Measurements from ENCODE around the gene IL11. TPM values are rescaled to one million over a fixed set of nuclear protein-coding genes. Genes with fewer than 3 reads are reported as not detected.
"Not testable (repeated sequence)": the region's sequence is repeated elsewhere in the genome, so short reads cannot be mapped to it uniquely, and the experiment has no call there.

Gene IL11
- total and polyA plus RNA-seq, 2 of the 8 experiments (the other 6 are each of a cell fraction or from before 2014, with no cell fraction given), result 1.7 to 2.8 TPM

DNA sequence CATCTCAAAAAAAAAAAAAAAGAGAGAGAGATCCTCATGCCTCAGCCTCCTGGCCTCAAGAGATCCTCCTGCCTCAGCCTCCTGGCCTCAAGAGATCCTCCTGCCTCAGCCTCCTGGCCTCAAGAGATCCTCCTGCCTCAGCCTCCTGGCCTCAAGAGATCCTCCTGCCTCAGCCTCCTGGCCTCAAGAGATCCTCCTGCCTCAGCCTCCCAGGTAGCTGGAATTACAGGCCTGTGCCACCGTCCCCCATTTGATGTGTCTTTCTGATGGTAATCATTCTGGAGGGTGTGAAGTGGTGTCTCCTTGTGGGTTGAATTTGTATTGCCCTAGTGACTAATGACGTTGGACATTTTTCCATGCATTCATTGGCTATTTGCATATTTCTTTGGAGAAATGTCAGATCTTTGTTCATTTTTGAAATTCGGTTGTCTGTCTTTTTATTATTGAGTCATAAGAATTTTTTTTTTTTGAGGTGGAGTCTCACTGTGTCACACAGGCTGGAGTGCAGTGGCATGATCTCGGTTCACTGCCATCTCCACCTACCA is 41.4 kb downstream of the IL11 start:
- POLR2A ChIA-PET (ENCODE audit: partially characterized antibody), result interaction anchor here (0.7 to 2.1 kb wide), 3 partner anchors 17 to 79 kb away, joined by 3 to 5 read pairs (median 3); partner anchors contain the start of gene UBE2S
- H3K27ac ChIP-seq (ENCODE audit: low read depth, low read length); FAIRE-seq; H3K18ac ChIP-seq (ENCODE audit: extremely low read depth, low read length); DNase-seq (ENCODE audit: low read depth in 1 of 2, low spot score in 2 of 2); H2BK5ac ChIP-seq (ENCODE audit: low read depth, low read length); H3K9ac ChIP-seq (replicated peaks in 1 of 4; ENCODE audit: extremely low read depth in 1 of 4, low read depth in 3 of 4, low read length in 3 of 4); H3K4me1 ChIP-seq (replicated peaks in 1 of 4; ENCODE audit: control insufficient read depth in 3 of 4, insufficient read depth in 4 of 4, low read length in 3 of 4); H4K8ac ChIP-seq (ENCODE audit: extremely low read depth, insufficient read depth, low read length); H3K79me2 ChIP-seq (ENCODE audit: control insufficient read depth in 1 of 2, insufficient read depth in 2 of 2, low read length in 2 of 2); H4K91ac ChIP-seq (replicated peaks; ENCODE audit: insufficient read length, low read length); H3K23ac ChIP-seq (ENCODE audit: insufficient read length); CTCF ChIA-PET (ENCODE audit: partially characterized antibody); H2AK5ac ChIP-seq (ENCODE audit: low read depth, low read length); H4K5ac ChIP-seq (ENCODE audit: insufficient read length, low read depth, low read length); H2BK20ac ChIP-seq (ENCODE audit: low read length); H3K56ac ChIP-seq (replicated peaks; ENCODE audit: insufficient read length, low read depth, low read length); H2BK120ac ChIP-seq (replicated peaks; ENCODE audit: low read depth, low read length); H2BK15ac ChIP-seq (ENCODE audit: low read length); H3K36me3 ChIP-seq (ENCODE audit: control insufficient read depth in 2 of 4, insufficient read depth in 4 of 4, low read length in 3 of 4); H4K20me1 ChIP-seq (replicated peaks in 1 of 2; ENCODE audit: control insufficient read depth in 1 of 2, insufficient read depth in 2 of 2, low read length in 2 of 2); H3K9me3 ChIP-seq (ENCODE audit: insufficient read depth in 2 of 2, low read depth in 1 of 2, low read length in 1 of 2); H3K79me1 ChIP-seq (ENCODE audit: low read depth, low read length); H2AFZ ChIP-seq (ENCODE audit: low read length); H3K4me3 ChIP-seq (ENCODE audit: extremely low read depth in 1 of 4, insufficient read depth in 2 of 4, low read depth in 3 of 4, low read length in 4 of 4); H3K4ac ChIP-seq (replicated peaks; ENCODE audit: insufficient read length, low read depth, low read length); H3K27me3 ChIP-seq (replicated peaks in 1 of 4; ENCODE audit: control insufficient read depth in 3 of 4, extremely low read depth in 1 of 4, insufficient read depth in 3 of 4, low read length in 3 of 4); H3K4me2 ChIP-seq (ENCODE audit: insufficient read depth in 1 of 2, low read depth in 2 of 2, low read length in 2 of 2); H2BK12ac ChIP-seq (ENCODE audit: low read depth, low read length); H3K14ac ChIP-seq (ENCODE audit: insufficient read length); H3K23me2 ChIP-seq (ENCODE audit: low read depth, low read length): not testable (repeated sequence)
- 95% methylated on average over 4 of the region's 4 CpGs; no CpG with 5 or more reads in 1 of the 2 experiments for WGBS, 2 experiments (ENCODE audit: extremely low coverage in 1 of 2, insufficient coverage in 1 of 2, insufficient read length in 1 of 2, insufficient replicate concordance in 2 of 2, low coverage in 1 of 2, low lambda C conversion rate in 2 of 2, missing lambda C conversion rate in 1 of 2)
- peak; percentile 45; the same call in 1 of the 2 replicates for TF ChIP-seq RFX5 (IDR thresholded peaks at IDR 0.05; ENCODE audit: borderline replicate concordance, low read depth, low read length)
